HG02623 (cell line): ENCODE data around the gene OR2T34.
A peak's percentile ranks its signal among the peaks of the same experiment; 100 is the strongest.
"Not testable (repeated sequence)": the region's sequence is repeated elsewhere in the genome, so short reads cannot be mapped to it uniquely, and the experiment has no call there.

ENCODE experiments used
- ATAC-seq: cut with Tn5 transposase; IDR thresholded peaks from one replicate; pipeline ENCODE4 v1.9.1; 2021; ENCODE audit warnings: moderate library complexity; ENCODE audit not compliant: unreplicated experiment

The OR2T34 gene

GRCh38 chr1:248574657-248575056, at the start of gene OR2T34:
Gene OR2T34 (minus strand): TSS chr1:248574757. CDS start chr1:248574757, 0 bp downstream.
- ATAC-seq, result not testable (repeated sequence)

- ATAC-seq, result peak; percentile 80
These were observed 48.0 kb upstream of the OR2T34 start for GRCh38 chr1:248622570-248623001.

GRCh38 chr1:248621770-248622169, 47.2 kb upstream of the OR2T34 start:
- ATAC-seq, result no peak

GRCh38 chr1:248618878-248619277, 44.3 kb upstream of the OR2T34 start:
- ATAC-seq, result no peak

GRCh38 chr1:248618119-248618518, 43.6 kb upstream of the OR2T34 start:
- no peak for ATAC-seq

- no peak for ATAC-seq
These were observed 39.2 kb upstream of the OR2T34 start for GRCh38 chr1:248613742-248614141.

- ATAC-seq, result no peak
These were observed 37.4 kb upstream of the OR2T34 start for GRCh38 chr1:248611883-248612414.

- ATAC-seq, result no peak
These were observed 35.7 kb upstream of the OR2T34 start for GRCh38 chr1:248610301-248610700.

GRCh38 chr1:248599396-248599795, 24.8 kb upstream of the OR2T34 start:
- no peak for ATAC-seq

GRCh38 chr1:248597589-248597988, 23.0 kb upstream of the OR2T34 start, which contains the start of gene OR2T10:
Gene OR2T10 (minus strand): TSS chr1:248597700. CDS start chr1:248593768, 3,932 bp downstream.
- ATAC-seq, result no peak

- ATAC-seq, result no peak
These were observed 22.1 kb upstream of the OR2T34 start for GRCh38 chr1:248596615-248597014.

GRCh38 chr1:248593226-248593625, 18.7 kb upstream of the OR2T34 start:
- ATAC-seq, result no peak

GRCh38 chr1:248592655-248593054, 18.1 kb upstream of the OR2T34 start:
- no peak for ATAC-seq

- no peak for ATAC-seq
These were observed 15.5 kb upstream of the OR2T34 start for GRCh38 chr1:248590055-248590454.

- ATAC-seq, result no peak
These were observed 14.8 kb upstream of the OR2T34 start for GRCh38 chr1:248589334-248589733.

- no peak for ATAC-seq
These were observed 10.7 kb upstream of the OR2T34 start for GRCh38 chr1:248585266-248585665.

- ATAC-seq, result no peak
These were observed 1.9 kb upstream of the OR2T34 start for GRCh38 chr1:248576260-248576980.

GRCh38 chr1:248573856-248574255, 701 bp downstream of the OR2T34 start:
- ATAC-seq, result not testable (repeated sequence)

- ATAC-seq, result peak; percentile 91
These were observed 2.5 kb downstream of the OR2T34 start for GRCh38 chr1:248572049-248572448.

GRCh38 chr1:248570811-248571210, 3.7 kb downstream of the OR2T34 start:
- not testable (repeated sequence) for ATAC-seq

- not testable (repeated sequence) for ATAC-seq
These were observed 5.5 kb downstream of the OR2T34 start for GRCh38 chr1:248569049-248569448.
